Testis (tissue), 3 donors: ENCODE measurements around the gene ENTHD1. TPM values are rescaled to one million over a fixed set of nuclear protein-coding genes. Genes with fewer than 3 reads are reported as not detected.

ENCODE experiments used
- DNase-seq: peaks from one replicate; pipeline ENCODE4 v3.0.0-alpha.2; 2019
- H3K27ac ChIP-seq, 2 donors: fragments of 200-600 bp; sonication (generic); one replicate each; pipeline ENCODE4 v1.5.1; 2019
- H3K27me3 ChIP-seq: fragments of 200-600 bp; sonication (generic); one replicate; pipeline ENCODE4 v1.5.1; 2019
- H3K36me3 ChIP-seq: fragments of 200-600 bp; sonication (generic); one replicate; pipeline ENCODE4 v1.5.1; 2017; ENCODE audit warnings: low read depth; ENCODE audit errors: missing control alignments
- H3K4me1 ChIP-seq: fragments of 200-600 bp; sonication (generic); one replicate; pipeline ENCODE4 v1.5.1; 2019
- H3K4me3 ChIP-seq, 2 donors: fragments of 200-600 bp; sonication (generic); one replicate each; pipeline ENCODE4 v1.5.1; 2017 to 2019
- H3K9me3 ChIP-seq: fragments of 200-600 bp; sonication (generic); one replicate; pipeline ENCODE4 v1.5.1; 2017
- POLR2A ChIP-seq: fragments of 450-650 bp; IDR thresholded peaks from one replicate; pipeline ENCODE4 v1.6.1; 2017; ENCODE audit warnings: antibody characterized with exemption, mild to moderate bottlenecking, moderate library complexity
- WGBS, 2 donors: methylation state at CpG; one replicate each; pipeline ENCODE4 v1.1.5; 2018; 5-methylcytosine and 5-hydroxymethylcytosine counted together
- intact Hi-C: fragments of 100-400 bp; cut with DNase I; formaldehyde crosslinking; loops from one replicate; pipeline ENCODE4 v1.15.1; 2023; ENCODE audit warnings: low total_unique reads
- polyA plus RNA-seq: library from polyadenylated mRNA; stranded (reverse); fragments of 350-450 nt; fragmentation: Illumina TruSeq; extraction: RNeasy Lipid Tissue Mini Kit (QIAGEN cat#74804); gene quantifications from one replicate; pipeline ENCODE4 v1.2.3, GENCODE V29; 2014; ENCODE audit warnings: low read depth, low replicate concordance; ENCODE audit not compliant: insufficient read depth
- total RNA-seq, 2 donors: library from RNA; depleted of rRNA; stranded (reverse); fragments of >200 nt; gene quantifications; one replicate each; pipeline ENCODE4 v1.2.3, GENCODE V29; 2016
- TF ChIP-seq, protein P1 (sequence below), 3 experiments: fragments of 450-650 bp in 2 of 3; fragments of 200-600 bp in 1 of 3; sonication (generic) in 1 of 3; IDR thresholded peaks; one replicate each; pipeline ENCODE4 v1.5.1; 2016 to 2019; ENCODE audit warnings: antibody characterized with exemption in 3 of 3, mild to moderate bottlenecking in 2 of 3, moderate library complexity in 1 of 3

Gene ENTHD1
- total and polyA plus RNA-seq, 3 donors from 2014 or later, result 10.9 to 21.1 (median 12.0) TPM

DNA sequence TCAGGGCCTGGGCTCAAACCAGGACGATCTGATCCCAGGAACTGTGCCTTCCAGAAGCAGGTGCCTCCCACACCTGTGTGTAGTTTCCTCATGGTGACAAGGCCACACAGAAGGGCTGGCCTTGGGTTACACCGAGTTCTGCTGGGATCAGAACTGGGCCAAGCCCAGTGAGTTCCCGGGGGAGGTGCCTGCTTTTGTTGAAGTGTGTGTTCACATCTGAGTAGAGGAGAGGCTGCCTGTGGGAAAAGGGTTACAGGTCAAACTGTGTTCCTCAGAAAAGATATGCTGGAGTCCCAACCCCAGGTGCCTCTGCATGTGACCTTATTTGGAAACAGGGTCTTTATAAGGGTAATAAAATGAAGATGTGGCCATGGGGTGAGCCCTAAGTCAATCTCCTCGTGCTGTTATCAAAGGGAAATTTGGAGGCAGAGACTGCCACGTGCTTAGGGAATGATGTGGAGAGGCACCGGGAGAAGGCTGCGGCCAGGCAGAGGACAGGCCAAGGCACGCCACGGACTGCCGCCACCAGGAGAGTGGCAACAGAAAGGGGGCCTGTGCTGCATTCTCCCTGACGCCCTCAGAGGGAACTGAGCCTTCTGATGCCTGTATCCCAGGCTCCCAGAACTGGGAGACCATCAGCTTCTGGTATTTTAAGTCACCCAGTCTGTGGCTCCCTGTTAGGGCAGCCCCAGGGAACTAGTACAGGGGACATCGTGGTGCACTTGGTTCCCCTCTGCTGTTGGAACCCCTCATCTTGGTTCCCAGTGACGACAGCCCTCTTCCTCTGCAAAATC, 164.2 kb downstream of the ENTHD1 start:
- Histone ChIP-seq H3K4me3 (no peak overlapping the region), H3K36me3 (no peaks in the 10 kb centered on the region), H3K9me3 (no peaks in the 10 kb centered on the region), H3K4me1 (peaks cover 4% of the 10 kb centered on the region), H3K27me3 (no peaks in the 10 kb centered on the region), H3K27ac (no peak overlapping the region)
- DNase-seq, result no peak
- WGBS, 2 donors, result 77 to 80% methylated on average over 10 to 13 of the region's 13 CpGs
- no peak for TF ChIP-seq POLR2A
- TF ChIP-seq, protein P1, sequence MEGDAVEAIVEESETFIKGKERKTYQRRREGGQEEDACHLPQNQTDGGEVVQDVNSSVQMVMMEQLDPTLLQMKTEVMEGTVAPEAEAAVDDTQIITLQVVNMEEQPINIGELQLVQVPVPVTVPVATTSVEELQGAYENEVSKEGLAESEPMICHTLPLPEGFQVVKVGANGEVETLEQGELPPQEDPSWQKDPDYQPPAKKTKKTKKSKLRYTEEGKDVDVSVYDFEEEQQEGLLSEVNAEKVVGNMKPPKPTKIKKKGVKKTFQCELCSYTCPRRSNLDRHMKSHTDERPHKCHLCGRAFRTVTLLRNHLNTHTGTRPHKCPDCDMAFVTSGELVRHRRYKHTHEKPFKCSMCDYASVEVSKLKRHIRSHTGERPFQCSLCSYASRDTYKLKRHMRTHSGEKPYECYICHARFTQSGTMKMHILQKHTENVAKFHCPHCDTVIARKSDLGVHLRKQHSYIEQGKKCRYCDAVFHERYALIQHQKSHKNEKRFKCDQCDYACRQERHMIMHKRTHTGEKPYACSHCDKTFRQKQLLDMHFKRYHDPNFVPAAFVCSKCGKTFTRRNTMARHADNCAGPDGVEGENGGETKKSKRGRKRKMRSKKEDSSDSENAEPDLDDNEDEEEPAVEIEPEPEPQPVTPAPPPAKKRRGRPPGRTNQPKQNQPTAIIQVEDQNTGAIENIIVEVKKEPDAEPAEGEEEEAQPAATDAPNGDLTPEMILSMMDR (IDR thresholded peaks at IDR 0.05), result no peak
- intact Hi-C loops, result no loop called here

DNA sequence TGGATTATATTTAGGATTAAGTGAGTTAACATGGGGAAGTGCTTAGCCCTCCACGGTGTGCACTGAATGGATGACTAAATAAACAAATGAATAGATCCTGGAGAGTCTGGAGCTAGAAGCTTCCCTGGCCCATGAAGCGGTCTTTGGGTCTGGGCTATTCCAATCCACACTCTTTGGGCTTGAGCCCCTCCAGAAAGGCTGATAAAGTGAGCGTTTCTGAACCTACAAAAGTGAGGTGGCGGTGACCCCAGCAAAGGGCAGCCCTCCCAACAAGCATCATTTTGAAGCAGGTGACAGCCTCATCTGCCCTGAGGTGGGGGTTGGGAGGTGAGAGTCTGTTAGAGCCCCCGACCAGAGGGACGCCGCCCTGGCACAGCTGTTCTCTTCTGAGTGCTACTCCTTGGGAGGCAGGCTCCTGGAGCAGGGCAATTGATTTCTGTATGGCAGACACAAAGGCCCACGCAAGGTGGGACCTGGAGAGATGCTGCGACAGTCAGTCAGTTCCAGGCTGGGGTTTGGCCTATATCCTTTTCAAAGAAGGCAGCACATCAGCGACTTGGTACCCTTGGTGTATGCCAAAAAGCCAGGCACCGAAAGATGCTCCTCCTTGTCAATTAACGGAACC, 165.2 kb downstream of the ENTHD1 start:
- TF ChIP-seq, protein P1 (IDR thresholded peaks at IDR 0.05), result no peak
- no peak for TF ChIP-seq POLR2A
- Histone ChIP-seq H3K27me3 (no peaks in the 10 kb centered on the region), H3K36me3 (no peaks in the 10 kb centered on the region), H3K4me3 (no peak overlapping the region), H3K4me1 (peaks cover 14% of the 10 kb centered on the region), H3K9me3 (no peaks in the 10 kb centered on the region), H3K27ac (no peak overlapping the region)
- DNase-seq, result no peak
- intact Hi-C loops, result no loop called here
- WGBS, 2 donors, result 86 to 93% methylated on average over 11 to 12 of the region's 12 CpGs

DNA sequence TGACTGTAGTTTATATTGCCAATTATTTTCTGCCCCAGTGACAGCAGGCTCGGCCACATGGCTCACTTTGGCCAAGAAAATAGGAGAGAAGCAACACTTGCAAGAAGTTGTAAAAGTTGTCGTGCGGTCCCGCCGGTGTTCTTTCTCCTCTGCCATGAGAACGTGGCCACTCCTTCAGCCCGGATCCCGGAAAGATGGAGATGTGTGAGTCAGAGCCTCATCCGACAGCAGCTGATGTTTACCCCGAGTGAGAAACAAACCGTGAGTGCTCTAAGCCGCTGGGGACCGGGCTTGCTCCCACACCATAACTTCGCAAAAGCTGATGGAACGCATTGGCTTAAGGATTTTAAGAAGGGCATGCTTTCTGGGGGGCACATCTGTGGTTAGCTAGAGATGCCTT, 166.0 kb downstream of the ENTHD1 start:
- DNase-seq, result no peak
- no peaks in the 10 kb centered on the region for H3K9me3 ChIP-seq
- H3K36me3 ChIP-seq, result no peaks in the 10 kb centered on the region
- H3K4me3 ChIP-seq, result no peak overlapping the region
- H3K4me1 ChIP-seq, result peaks cover 15% of the 10 kb centered on the region
- TF ChIP-seq, protein P1 (IDR thresholded peaks at IDR 0.05), result no peak
- no peak for TF ChIP-seq POLR2A
- no peak overlapping the region for H3K27ac ChIP-seq
- no peaks in the 10 kb centered on the region for H3K27me3 ChIP-seq
- intact Hi-C loops, result no loop called here
- WGBS, 2 donors, result 63 to 74% methylated on average over 14 to 15 of the region's 15 CpGs

- Histone ChIP-seq H3K27ac (no peak overlapping the region), H3K4me3 (no peak overlapping the region), H3K27me3 (no peaks in the 10 kb centered on the region), H3K36me3 (no peaks in the 10 kb centered on the region), H3K9me3 (no peaks in the 10 kb centered on the region), H3K4me1 (peaks cover 28% of the 10 kb centered on the region)
- DNase-seq, result no peak
- 82 to 90% methylated on average over 3 to 9 of the region's 9 CpGs for WGBS, 2 donors
- TF ChIP-seq, protein P1 (IDR thresholded peaks at IDR 0.05), result no peak
- TF ChIP-seq POLR2A, result no peak
- intact Hi-C loops, result no loop called here
Observed at GRCh38 chr22:39725351-39726035, 168.1 kb downstream of the ENTHD1 start.
